ENCODE data around the gene KRTAP5-4. TPM values are rescaled to one million over a fixed set of nuclear protein-coding genes. Genes with fewer than 3 reads are reported as not detected.

KRTAP5-4 gene
- total RNA-seq, 2 experiments from 2014 or later, result not detected

DNA sequence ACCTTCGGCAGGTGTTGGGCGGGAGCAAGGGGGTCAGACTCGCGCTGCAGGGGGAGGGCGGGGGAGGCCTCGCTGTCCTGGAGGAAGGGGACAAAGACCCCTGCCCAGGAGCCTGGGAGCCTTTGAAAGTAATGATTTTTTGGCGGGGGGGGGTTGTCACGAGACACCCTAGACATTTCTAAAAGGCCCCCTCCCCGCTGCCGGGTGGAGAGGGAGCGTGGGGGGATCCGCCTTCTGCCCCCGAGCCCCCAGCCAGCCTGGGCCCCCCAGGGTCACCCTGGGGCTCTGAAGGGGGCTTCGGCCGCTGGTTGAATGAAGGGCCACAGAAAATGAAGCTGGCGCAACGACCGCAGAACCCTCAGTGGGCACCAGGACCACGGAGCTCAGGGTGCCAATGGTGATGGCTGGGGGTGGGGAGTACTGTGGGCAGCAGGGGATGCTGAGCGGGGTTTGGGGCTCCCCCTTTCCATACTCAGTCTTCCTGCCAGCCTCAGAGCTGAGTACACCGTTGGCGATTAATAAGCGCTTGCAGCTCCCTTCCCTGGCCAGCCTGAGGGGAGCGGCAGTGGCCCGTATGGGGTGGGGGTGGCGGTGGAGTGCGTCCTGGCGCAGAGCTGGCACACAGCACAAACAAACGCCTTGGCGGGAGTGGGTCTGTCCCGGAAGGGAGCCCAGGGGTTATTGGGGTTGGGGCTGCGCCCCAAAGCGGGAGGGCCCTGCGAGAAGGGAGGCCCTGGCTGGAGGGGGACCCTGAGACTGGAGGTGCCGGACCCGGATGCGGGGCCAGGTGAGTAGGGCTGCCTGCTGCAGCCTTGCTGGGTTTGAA lies 48.6 kb downstream of the KRTAP5-4 start:
- peak; percentile 62 for DNase-seq
- peaks cover 15% of the 10 kb centered on the region for H3K27me3 Mint-ChIP-seq (ENCODE audit: low read depth)
- H3K36me3 Mint-ChIP-seq (ENCODE audit: low read depth), result no peaks in the 10 kb centered on the region
- H3K4me3 Mint-ChIP-seq, result peak overlapping the region; percentile 58
- intact Hi-C loops (cut with micrococcal nuclease), result loop anchor here (5.0 kb wide), 2 partner anchors 36 to 569 kb away; no protein-coding TSS in a partner anchor
- no peak overlapping the region for H3K27ac Mint-ChIP-seq
- peaks cover 19% of the 10 kb centered on the region for H3K4me1 Mint-ChIP-seq (ENCODE audit: low read depth)
- peaks cover 2% of the 10 kb centered on the region for H3K9me3 Mint-ChIP-seq
- CTCF ChIA-PET, result interaction anchor here (0.8 to 3.4 kb wide), 8 partner anchors 14 to 65 kb away, joined by 3 to 56 read pairs (median 4); no protein-coding TSS in a partner anchor

- Mint-ChIP-seq H3K27me3 (ENCODE audit: low read depth) (peaks cover 15% of the 10 kb centered on the region), H3K9me3 (no peaks in the 10 kb centered on the region), H3K27ac (no peak within 1 kb of the TSS), H3K36me3 (ENCODE audit: low read depth) (no peaks in the 10 kb centered on the region), H3K4me1 (ENCODE audit: low read depth) (peaks cover 19% of the 10 kb centered on the region), H3K4me3 (peak within 1 kb of the TSS; percentile 64)
- DNase-seq, result peak; percentile 92
- CTCF ChIA-PET, result interaction anchor here (0.6 to 3.4 kb wide), 4 partner anchors 23 to 260 kb away, joined by 3 to 56 read pairs (median 3); no protein-coding TSS in a partner anchor
- intact Hi-C loops (cut with micrococcal nuclease), result loop anchor here (5.0 kb wide), 2 partner anchors 35 to 570 kb away; no protein-coding TSS in a partner anchor
Measured at GRCh38 chr11:1572197-1573076, 49.5 kb downstream of the KRTAP5-4 start, which contains the start of gene DUSP8. TSS of gene DUSP8 (minus strand) at chr11:1572271. CDS start at chr11:1565826, 6,445 bp downstream.

- intact Hi-C loops (cut with micrococcal nuclease), result loop anchor here (5.0 kb wide), 2 partner anchors 34 to 571 kb away; no protein-coding TSS in a partner anchor
- Mint-ChIP-seq H3K27ac (no peak overlapping the region), H3K36me3 (ENCODE audit: low read depth) (no peaks in the 10 kb centered on the region), H3K4me1 (ENCODE audit: low read depth) (peaks cover 19% of the 10 kb centered on the region), H3K4me3 (no peak overlapping the region), H3K27me3 (ENCODE audit: low read depth) (peaks cover 15% of the 10 kb centered on the region), H3K9me3 (no peaks in the 10 kb centered on the region)
- no peak for DNase-seq
- CTCF ChIA-PET, result interaction anchor here (0.6 kb wide), 1 partner anchor 261 kb away, joined by 3 read pairs; no protein-coding TSS in a partner anchor
Measured at GRCh38 chr11:1571760-1572196, 50.2 kb downstream of the KRTAP5-4 start.

Other genes with a start within 250 kb of the KRTAP5-4 start
- gene BRSK2, start 232.2 kb downstream of the KRTAP5-4 start, total RNA-seq, result under 1 TPM; 0.17 to 0.44 TPM
- 10 to 100 TPM; 12.4 to 14.1 TPM for gene MOB2, start 135.4 kb downstream of the KRTAP5-4 start, total RNA-seq
- gene DUSP8, start 49.9 kb downstream of the KRTAP5-4 start, total RNA-seq, result 1 to 10 TPM; 2.9 to 3.0 TPM
- gene KRTAP5-1, start 36.9 kb downstream of the KRTAP5-4 start, total RNA-seq, result not detected
- not detected for gene KRTAP5-2, start 23.8 kb downstream of the KRTAP5-4 start, total RNA-seq
- gene KRTAP5-3, start 13.7 kb downstream of the KRTAP5-4 start, total RNA-seq, result not detected
- gene KRTAP5-5, start 7.6 kb upstream of the KRTAP5-4 start, total RNA-seq, result not detected
- not detected for gene KRTAP5-6, start 75.1 kb upstream of the KRTAP5-4 start, total RNA-seq
- under 1 TPM; 0.22 to 0.31 TPM for gene IFITM10, start 128.5 kb upstream of the KRTAP5-4 start, total RNA-seq
- 10 to 100 TPM; 30.1 to 34.5 TPM for gene CTSD, start 141.8 kb upstream of the KRTAP5-4 start, total RNA-seq
- not detected for gene SYT8, start 212.9 kb upstream of the KRTAP5-4 start, total RNA-seq
- not detected for gene TNNI2, start 216.8 kb upstream of the KRTAP5-4 start, total RNA-seq
- 10 to 100 TPM; 42.4 to 42.9 TPM for gene LSP1, start 230.9 kb upstream of the KRTAP5-4 start, total RNA-seq

Data from activated naive CD4-positive, alpha-beta T cell treated with anti-CD3 and anti-CD28 coated beads for 36 hours (primary cell).